GM12878 (cell line): ENCODE data around the gene SLC39A1. TPM values are rescaled to one million over a fixed set of nuclear protein-coding genes. Genes with fewer than 3 reads are reported as not detected.

Source experiments
- CHD4 ChIP-seq: fragments of 200-600 bp; sonication (generic); IDR thresholded peaks from 2 replicates; pipeline ENCODE4 v1.6.1; 2016; ENCODE audit warnings: mild to moderate bottlenecking
- FOXM1 ChIP-seq: IDR thresholded peaks from 2 replicates; pipeline ENCODE4 v1.6.1; 2012; ENCODE audit warnings: low read depth, mild to moderate bottlenecking, inconsistent platforms, low read length, moderate library complexity
- HCFC1 ChIP-seq: fragments of 150-350 bp; IDR thresholded peaks from 2 replicates; pipeline ENCODE4 v1.6.1; 2014; ENCODE audit warnings: low read length
- NBN ChIP-seq: fragments of 450-650 bp; IDR thresholded peaks from 2 replicates; pipeline ENCODE4 v1.6.1; 2016
- NR2C1 ChIP-seq: fragments of 450-650 bp; IDR thresholded peaks from 2 replicates; pipeline ENCODE4 v1.6.1; 2017; ENCODE audit warnings: antibody characterized with exemption, mild to moderate bottlenecking, moderate library complexity
- POLR2AphosphoS2 ChIP-seq: IDR thresholded peaks from 2 replicates; pipeline ENCODE4 v1.6.1; 2011; ENCODE audit warnings: low read depth, mild to moderate bottlenecking, low read length, improper control_type of control experiment, moderate library complexity
- POLR2AphosphoS5 ChIP-seq: IDR thresholded peaks from 2 replicates; pipeline ENCODE4 v1.6.1; 2011; ENCODE audit warnings: mild to moderate bottlenecking, low read length, inconsistent platforms
- POU2F2 ChIP-seq: IDR thresholded peaks from 3 replicates; pipeline ENCODE4 v1.6.1; 2011; ENCODE audit warnings: low read depth, mild to moderate bottlenecking, low read length, borderline replicate concordance
- RCOR1 ChIP-seq: conservative IDR thresholded peaks from 2 replicates; pipeline ENCODE4 v1.6.1; 2012; ENCODE audit warnings: low read depth, low read length, improper control_type of control experiment
- RUNX3 ChIP-seq: IDR thresholded peaks from 2 replicates; pipeline ENCODE4 v1.6.1; 2012; ENCODE audit warnings: low read length, inconsistent platforms
- SMC3 ChIP-seq: IDR thresholded peaks from 2 replicates; pipeline ENCODE4 v1.6.1; 2011; ENCODE audit warnings: low read length, improper control_type of control experiment, borderline replicate concordance
- SPI1 ChIP-seq: IDR thresholded peaks from 2 replicates; pipeline ENCODE4 v1.6.1; 2011; ENCODE audit warnings: low read depth, mild to moderate bottlenecking, low read length, moderate library complexity, borderline replicate concordance; ENCODE audit not compliant: insufficient read depth
- SREBF1 ChIP-seq: IDR thresholded peaks from 2 replicates; pipeline ENCODE4 v1.6.1; 2012; ENCODE audit warnings: mild to moderate bottlenecking, low read length
- SRF ChIP-seq, 2 experiments: IDR thresholded peaks; 2 replicates each; pipeline ENCODE4 v1.6.1; 2011; ENCODE audit warnings: low read depth in 2 of 2, low read length in 2 of 2, mild to moderate bottlenecking in 1 of 2, moderate library complexity in 1 of 2
- ZNF384 ChIP-seq: IDR thresholded peaks from 2 replicates; pipeline ENCODE4 v1.6.1; 2012; ENCODE audit warnings: low read depth, mild to moderate bottlenecking, low read length, improper control_type of control experiment, borderline replicate concordance
- polyA plus RNA-seq, 11 experiments: library from polyadenylated mRNA; depleted of rRNA in 4 of 11; unstranded in 6 of 11; stranded (reverse) in 5 of 11; fragments of >200 nt; fragmentation: Nextera tagmentation in 4 of 11; fragmentation: Illumina TruSeq in 1 of 11; extraction: Ambion mirVana in 4 of 11; extraction: Trizol in 1 of 11; gene quantifications; 1 replicate in 1 of 11; 2 replicates in 10 of 11; pipeline versions ENCODE4 v1.2.1 to v1.2.3, GENCODE V29; 2011 to 2016; ENCODE audit warnings: inconsistent platforms in 2 of 11, missing spikeins in 2 of 11, low read depth in 1 of 11
- total RNA-seq, 4 experiments: library from RNA; depleted of rRNA in 3 of 4; stranded (reverse); fragments of >200 nt in 3 of 4; fragmentation: Illumina TruSeq in 1 of 4; extraction: Trizol in 1 of 4; gene quantifications; 2 replicates each; pipeline versions ENCODE4 v1.2.1 to v1.2.3, GENCODE V29; 2013 to 2021
- TF ChIP-seq, protein P1 (sequence below): fragments of 450-650 bp; IDR thresholded peaks from 2 replicates; pipeline ENCODE4 v1.6.1; 2017; ENCODE audit warnings: borderline replicate concordance
- TF ChIP-seq, protein P2 (sequence below): IDR thresholded peaks from 2 replicates; pipeline ENCODE4 v1.6.1; 2012; ENCODE audit warnings: low read length, inconsistent platforms
- TF ChIP-seq, protein P3 (sequence below): fragments of 450-650 bp; IDR thresholded peaks from 2 replicates; pipeline ENCODE4 v1.6.1; 2017; ENCODE audit warnings: low read depth, mild to moderate bottlenecking, moderate library complexity
- TF ChIP-seq, protein P4 (sequence below): fragments of 450-650 bp; formaldehyde crosslinking; IDR thresholded peaks from 2 replicates; pipeline ENCODE4 v1.5.0; 2022; ENCODE audit warnings: mild to moderate bottlenecking, missing genetic modification characterization
- TF ChIP-seq, protein P5 (sequence below): fragments of 450-650 bp; IDR thresholded peaks from 2 replicates; pipeline ENCODE4 v1.6.1; 2018; ENCODE audit warnings: borderline replicate concordance, mild to moderate bottlenecking; ENCODE audit not compliant: partially characterized antibody

The SLC39A1 gene
- total and polyA plus RNA-seq, 10 of the 15 experiments (the other 5 are each of a cell fraction or from before 2014, with no cell fraction given), result 8.8 to 98.6 (median 72.4) TPM

DNA sequence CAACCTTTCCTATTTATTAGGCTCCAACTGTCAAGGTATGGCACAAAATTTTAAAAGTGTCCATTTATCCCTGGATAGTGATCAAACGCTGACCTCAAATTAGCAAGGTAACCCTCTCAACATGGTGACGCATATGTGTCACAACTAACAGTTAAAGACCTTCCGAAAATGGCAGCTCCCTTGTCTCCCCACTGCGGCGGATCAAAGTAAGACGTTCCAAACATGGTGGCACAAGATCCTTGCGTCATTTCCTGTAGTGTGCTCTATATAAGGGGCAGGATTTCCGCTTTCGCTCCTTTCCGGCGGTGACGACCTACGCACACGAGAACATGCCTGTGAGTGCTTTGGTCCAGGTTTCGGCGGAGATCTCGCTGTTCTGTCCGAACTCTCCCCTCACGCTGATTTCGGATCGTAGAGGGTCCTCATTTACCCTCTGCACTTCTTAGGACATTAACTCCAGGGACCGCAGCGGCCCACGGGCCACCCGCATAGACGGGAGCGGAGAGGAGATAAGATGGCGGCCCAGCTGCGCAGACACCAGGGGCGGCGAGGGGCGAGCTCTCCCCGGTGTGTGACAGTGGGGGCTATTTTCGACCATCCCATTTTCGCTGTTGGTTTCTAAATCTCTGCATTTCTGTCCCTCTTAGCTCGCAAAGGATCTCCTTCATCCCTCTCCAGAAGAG lies 27.3 kb upstream of the SLC39A1 start, which contains the start of gene RPS27 (continued):
- TF ChIP-seq SRF (IDR thresholded peaks at IDR 0.05; ENCODE audit: low read depth in 2 of 2, low read length in 2 of 2), result no peak
- TF ChIP-seq HCFC1, result peak; percentile 88
- peak; percentile 88 for TF ChIP-seq NBN
- TF ChIP-seq SPI1, result no peak
- TF ChIP-seq SMC3, result no peak
- 0 out of 2 replicates have a peak, but pooled peaks have one; percentile 13 for TF ChIP-seq SREBF1
- peak; percentile 99 for TF ChIP-seq POLR2AphosphoS2
- TF ChIP-seq RCOR1, result 0 out of 2 replicates have a peak, but pooled peaks have one; percentile 90
- TF ChIP-seq POLR2AphosphoS5, result peak; percentile 100
- TF ChIP-seq, protein P1, sequence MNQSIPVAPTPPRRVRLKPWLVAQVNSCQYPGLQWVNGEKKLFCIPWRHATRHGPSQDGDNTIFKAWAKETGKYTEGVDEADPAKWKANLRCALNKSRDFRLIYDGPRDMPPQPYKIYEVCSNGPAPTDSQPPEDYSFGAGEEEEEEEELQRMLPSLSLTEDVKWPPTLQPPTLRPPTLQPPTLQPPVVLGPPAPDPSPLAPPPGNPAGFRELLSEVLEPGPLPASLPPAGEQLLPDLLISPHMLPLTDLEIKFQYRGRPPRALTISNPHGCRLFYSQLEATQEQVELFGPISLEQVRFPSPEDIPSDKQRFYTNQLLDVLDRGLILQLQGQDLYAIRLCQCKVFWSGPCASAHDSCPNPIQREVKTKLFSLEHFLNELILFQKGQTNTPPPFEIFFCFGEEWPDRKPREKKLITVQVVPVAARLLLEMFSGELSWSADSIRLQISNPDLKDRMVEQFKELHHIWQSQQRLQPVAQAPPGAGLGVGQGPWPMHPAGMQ, result no peak
- TF ChIP-seq, protein P2, sequence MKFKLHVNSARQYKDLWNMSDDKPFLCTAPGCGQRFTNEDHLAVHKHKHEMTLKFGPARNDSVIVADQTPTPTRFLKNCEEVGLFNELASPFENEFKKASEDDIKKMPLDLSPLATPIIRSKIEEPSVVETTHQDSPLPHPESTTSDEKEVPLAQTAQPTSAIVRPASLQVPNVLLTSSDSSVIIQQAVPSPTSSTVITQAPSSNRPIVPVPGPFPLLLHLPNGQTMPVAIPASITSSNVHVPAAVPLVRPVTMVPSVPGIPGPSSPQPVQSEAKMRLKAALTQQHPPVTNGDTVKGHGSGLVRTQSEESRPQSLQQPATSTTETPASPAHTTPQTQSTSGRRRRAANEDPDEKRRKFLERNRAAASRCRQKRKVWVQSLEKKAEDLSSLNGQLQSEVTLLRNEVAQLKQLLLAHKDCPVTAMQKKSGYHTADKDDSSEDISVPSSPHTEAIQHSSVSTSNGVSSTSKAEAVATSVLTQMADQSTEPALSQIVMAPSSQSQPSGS, result peak; percentile 71; the same call in 1 of the 2 replicates
- no peak for TF ChIP-seq CHD4
- TF ChIP-seq, protein P3, sequence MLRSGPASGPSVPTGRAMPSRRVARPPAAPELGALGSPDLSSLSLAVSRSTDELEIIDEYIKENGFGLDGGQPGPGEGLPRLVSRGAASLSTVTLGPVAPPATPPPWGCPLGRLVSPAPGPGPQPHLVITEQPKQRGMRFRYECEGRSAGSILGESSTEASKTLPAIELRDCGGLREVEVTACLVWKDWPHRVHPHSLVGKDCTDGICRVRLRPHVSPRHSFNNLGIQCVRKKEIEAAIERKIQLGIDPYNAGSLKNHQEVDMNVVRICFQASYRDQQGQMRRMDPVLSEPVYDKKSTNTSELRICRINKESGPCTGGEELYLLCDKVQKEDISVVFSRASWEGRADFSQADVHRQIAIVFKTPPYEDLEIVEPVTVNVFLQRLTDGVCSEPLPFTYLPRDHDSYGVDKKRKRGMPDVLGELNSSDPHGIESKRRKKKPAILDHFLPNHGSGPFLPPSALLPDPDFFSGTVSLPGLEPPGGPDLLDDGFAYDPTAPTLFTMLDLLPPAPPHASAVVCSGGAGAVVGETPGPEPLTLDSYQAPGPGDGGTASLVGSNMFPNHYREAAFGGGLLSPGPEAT, result no peak; the same call in none of the 2 replicates
- TF ChIP-seq, protein P4, sequence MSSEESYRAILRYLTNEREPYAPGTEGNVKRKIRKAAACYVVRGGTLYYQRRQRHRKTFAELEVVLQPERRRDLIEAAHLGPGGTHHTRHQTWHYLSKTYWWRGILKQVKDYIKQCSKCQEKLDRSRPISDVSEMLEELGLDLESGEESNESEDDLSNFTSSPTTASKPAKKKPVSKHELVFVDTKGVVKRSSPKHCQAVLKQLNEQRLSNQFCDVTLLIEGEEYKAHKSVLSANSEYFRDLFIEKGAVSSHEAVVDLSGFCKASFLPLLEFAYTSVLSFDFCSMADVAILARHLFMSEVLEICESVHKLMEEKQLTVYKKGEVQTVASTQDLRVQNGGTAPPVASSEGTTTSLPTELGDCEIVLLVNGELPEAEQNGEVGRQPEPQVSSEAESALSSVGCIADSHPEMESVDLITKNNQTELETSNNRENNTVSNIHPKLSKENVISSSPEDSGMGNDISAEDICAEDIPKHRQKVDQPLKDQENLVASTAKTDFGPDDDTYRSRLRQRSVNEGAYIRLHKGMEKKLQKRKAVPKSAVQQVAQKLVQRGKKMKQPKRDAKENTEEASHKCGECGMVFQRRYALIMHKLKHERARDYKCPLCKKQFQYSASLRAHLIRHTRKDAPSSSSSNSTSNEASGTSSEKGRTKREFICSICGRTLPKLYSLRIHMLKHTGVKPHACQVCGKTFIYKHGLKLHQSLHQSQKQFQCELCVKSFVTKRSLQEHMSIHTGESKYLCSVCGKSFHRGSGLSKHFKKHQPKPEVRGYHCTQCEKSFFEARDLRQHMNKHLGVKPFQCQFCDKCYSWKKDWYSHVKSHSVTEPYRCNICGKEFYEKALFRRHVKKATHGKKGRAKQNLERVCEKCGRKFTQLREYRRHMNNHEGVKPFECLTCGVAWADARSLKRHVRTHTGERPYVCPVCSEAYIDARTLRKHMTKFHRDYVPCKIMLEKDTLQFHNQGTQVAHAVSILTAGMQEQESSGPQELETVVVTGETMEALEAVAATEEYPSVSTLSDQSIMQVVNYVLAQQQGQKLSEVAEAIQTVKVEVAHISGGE (CRISPR knock-in tag), result peak; percentile 61; the same call in 1 of the 2 replicates
- TF ChIP-seq, protein P5, sequence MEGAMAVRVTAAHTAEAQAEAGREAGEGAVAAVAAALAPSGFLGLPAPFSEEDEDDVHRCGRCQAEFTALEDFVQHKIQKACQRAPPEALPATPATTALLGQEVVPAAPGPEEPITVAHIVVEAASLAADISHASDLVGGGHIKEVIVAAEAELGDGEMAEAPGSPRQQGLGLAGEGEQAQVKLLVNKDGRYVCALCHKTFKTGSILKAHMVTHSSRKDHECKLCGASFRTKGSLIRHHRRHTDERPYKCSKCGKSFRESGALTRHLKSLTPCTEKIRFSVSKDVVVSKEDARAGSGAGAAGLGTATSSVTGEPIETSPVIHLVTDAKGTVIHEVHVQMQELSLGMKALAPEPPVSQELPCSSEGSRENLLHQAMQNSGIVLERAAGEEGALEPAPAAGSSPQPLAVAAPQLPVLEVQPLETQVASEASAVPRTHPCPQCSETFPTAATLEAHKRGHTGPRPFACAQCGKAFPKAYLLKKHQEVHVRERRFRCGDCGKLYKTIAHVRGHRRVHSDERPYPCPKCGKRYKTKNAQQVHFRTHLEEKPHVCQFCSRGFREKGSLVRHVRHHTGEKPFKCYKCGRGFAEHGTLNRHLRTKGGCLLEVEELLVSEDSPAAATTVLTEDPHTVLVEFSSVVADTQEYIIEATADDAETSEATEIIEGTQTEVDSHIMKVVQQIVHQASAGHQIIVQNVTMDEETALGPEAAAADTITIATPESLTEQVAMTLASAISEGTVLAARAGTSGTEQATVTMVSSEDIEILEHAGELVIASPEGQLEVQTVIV, result peak; percentile 91
- no peak for TF ChIP-seq ZNF384
- TF ChIP-seq NR2C1, result peak; percentile 88
- peak; percentile 74 for TF ChIP-seq RUNX3
- peak; percentile 68; the same call in 1 of the 2 replicates for TF ChIP-seq FOXM1
- peak; percentile 99 for TF ChIP-seq POU2F2
